GM12878 (cell line): ENCODE results near the gene TMEM30A. TPM values are rescaled to one million over a fixed set of nuclear protein-coding genes. Genes with fewer than 3 reads are reported as not detected.

ENCODE experiments used
- CREM ChIP-seq: IDR thresholded peaks from 2 replicates; pipeline ENCODE4 v1.6.1; 2014; ENCODE audit warnings: antibody characterized with exemption, low read depth
- EP300 ChIP-seq, 2 experiments: fragments of 150-350 bp in 1 of 2; IDR thresholded peaks; 2 replicates each; pipeline ENCODE4 v1.6.1; 2011 to 2012; ENCODE audit warnings: low read depth in 2 of 2, low read length in 2 of 2, borderline replicate concordance in 1 of 2, improper control_type of control experiment in 1 of 2, inconsistent platforms in 1 of 2; ENCODE audit not compliant: control insufficient read depth in 1 of 2
- FOXM1 ChIP-seq: IDR thresholded peaks from 2 replicates; pipeline ENCODE4 v1.6.1; 2012; ENCODE audit warnings: low read depth, mild to moderate bottlenecking, inconsistent platforms, low read length, moderate library complexity
- LARP7 ChIP-seq: fragments of 450-650 bp; IDR thresholded peaks from 2 replicates; pipeline ENCODE4 v1.6.1; 2017; ENCODE audit warnings: mild to moderate bottlenecking
- MYB ChIP-seq: fragments of 150-350 bp; IDR thresholded peaks from 2 replicates; pipeline ENCODE4 v1.6.1; 2014; ENCODE audit warnings: mild to moderate bottlenecking, low read depth, low read length, borderline replicate concordance
- NBN ChIP-seq: fragments of 450-650 bp; IDR thresholded peaks from 2 replicates; pipeline ENCODE4 v1.6.1; 2016
- NFIC ChIP-seq: IDR thresholded peaks from 2 replicates; pipeline ENCODE4 v1.6.1; 2012; ENCODE audit warnings: low read depth, mild to moderate bottlenecking, inconsistent platforms, low read length, moderate library complexity
- RELB ChIP-seq: fragments of 450-650 bp; IDR thresholded peaks from 2 replicates; pipeline ENCODE4 v1.6.1; 2017; ENCODE audit warnings: low read depth, mild to moderate bottlenecking, moderate library complexity
- RUNX3 ChIP-seq: IDR thresholded peaks from 2 replicates; pipeline ENCODE4 v1.6.1; 2012; ENCODE audit warnings: low read length, inconsistent platforms
- SMAD5 ChIP-seq: IDR thresholded peaks from 2 replicates; pipeline ENCODE4 v1.6.1; 2016; ENCODE audit warnings: antibody characterized with exemption, low read depth
- STAT3 ChIP-seq: IDR thresholded peaks from 2 replicates; pipeline ENCODE4 v1.6.1; 2011; ENCODE audit warnings: low read depth, low read length, improper control_type of control experiment
- ZBED1 ChIP-seq: IDR thresholded peaks from 2 replicates; pipeline ENCODE4 v1.6.1; 2016; ENCODE audit warnings: borderline replicate concordance
- ZBTB11 ChIP-seq: fragments of 450-650 bp; formaldehyde crosslinking; IDR thresholded peaks from 2 replicates; pipeline ENCODE4 v1.5.0; 2022; ENCODE audit warnings: mild to moderate bottlenecking, missing genetic modification characterization
- ZNF207 ChIP-seq: fragments of 450-650 bp; IDR thresholded peaks from 2 replicates; pipeline ENCODE4 v1.6.1; 2014; ENCODE audit warnings: antibody characterized with exemption, mild to moderate bottlenecking, borderline replicate concordance
- ZNF384 ChIP-seq: IDR thresholded peaks from 2 replicates; pipeline ENCODE4 v1.6.1; 2012; ENCODE audit warnings: low read depth, mild to moderate bottlenecking, low read length, improper control_type of control experiment, borderline replicate concordance
- polyA plus RNA-seq, 11 experiments: library from polyadenylated mRNA; depleted of rRNA in 4 of 11; unstranded in 6 of 11; stranded (reverse) in 5 of 11; fragments of >200 nt; fragmentation: Nextera tagmentation in 4 of 11; fragmentation: Illumina TruSeq in 1 of 11; extraction: Ambion mirVana in 4 of 11; extraction: Trizol in 1 of 11; gene quantifications; 1 replicate in 1 of 11; 2 replicates in 10 of 11; pipeline versions ENCODE4 v1.2.1 to v1.2.3, GENCODE V29; 2011 to 2016; ENCODE audit warnings: inconsistent platforms in 2 of 11, missing spikeins in 2 of 11, low read depth in 1 of 11
- total RNA-seq, 4 experiments: library from RNA; depleted of rRNA in 3 of 4; stranded (reverse); fragments of >200 nt in 3 of 4; fragmentation: Illumina TruSeq in 1 of 4; extraction: Trizol in 1 of 4; gene quantifications; 2 replicates each; pipeline versions ENCODE4 v1.2.1 to v1.2.3, GENCODE V29; 2013 to 2021
- TF ChIP-seq, protein P1 (sequence below): fragments of 450-650 bp; IDR thresholded peaks from 2 replicates; pipeline ENCODE4 v1.6.1; 2016; ENCODE audit warnings: mild to moderate bottlenecking
- TF ChIP-seq, protein P2 (sequence below): IDR thresholded peaks from 2 replicates; pipeline ENCODE4 v1.6.1; 2012; ENCODE audit warnings: low read length, inconsistent platforms
- TF ChIP-seq, protein P3 (sequence below): fragments of 450-650 bp; IDR thresholded peaks from 2 replicates; pipeline ENCODE4 v1.6.1; 2017; ENCODE audit warnings: mild to moderate bottlenecking, moderate library complexity

TMEM30A gene
- total and polyA plus RNA-seq, 10 of the 15 experiments (the other 5 are each of a cell fraction or from before 2014, with no cell fraction given), result 11.9 to 61.6 (median 43.2) TPM

- TF ChIP-seq, protein P1, sequence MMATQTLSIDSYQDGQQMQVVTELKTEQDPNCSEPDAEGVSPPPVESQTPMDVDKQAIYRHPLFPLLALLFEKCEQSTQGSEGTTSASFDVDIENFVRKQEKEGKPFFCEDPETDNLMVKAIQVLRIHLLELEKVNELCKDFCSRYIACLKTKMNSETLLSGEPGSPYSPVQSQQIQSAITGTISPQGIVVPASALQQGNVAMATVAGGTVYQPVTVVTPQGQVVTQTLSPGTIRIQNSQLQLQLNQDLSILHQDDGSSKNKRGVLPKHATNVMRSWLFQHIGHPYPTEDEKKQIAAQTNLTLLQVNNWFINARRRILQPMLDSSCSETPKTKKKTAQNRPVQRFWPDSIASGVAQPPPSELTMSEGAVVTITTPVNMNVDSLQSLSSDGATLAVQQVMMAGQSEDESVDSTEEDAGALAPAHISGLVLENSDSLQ, result peak; percentile 87
- TF ChIP-seq RELB, result peak; percentile 71; the same call in 1 of the 2 replicates
- peak; percentile 92; the same call in 1 of the 2 replicates for TF ChIP-seq SMAD5
- peak; percentile 69; the same call in 1 of the 2 replicates for TF ChIP-seq LARP7
- TF ChIP-seq RUNX3, result peak; percentile 83
- peak; percentile 76 for TF ChIP-seq CREM
- peak; percentile 44; the same call in 1 of the 2 replicates for TF ChIP-seq ZBTB11
- TF ChIP-seq NFIC, result peak; percentile 64
- TF ChIP-seq STAT3, result 0 out of 2 replicates have a peak, but pooled peaks have one; percentile 20
- TF ChIP-seq NBN, result peak; percentile 87
- no peak; a peak in 3 of 4 replicates for TF ChIP-seq EP300 (IDR thresholded peaks at IDR 0.05; ENCODE audit: borderline replicate concordance in 1 of 2, control insufficient read depth in 1 of 2, low read depth in 2 of 2, low read length in 2 of 2)
- TF ChIP-seq, protein P2, sequence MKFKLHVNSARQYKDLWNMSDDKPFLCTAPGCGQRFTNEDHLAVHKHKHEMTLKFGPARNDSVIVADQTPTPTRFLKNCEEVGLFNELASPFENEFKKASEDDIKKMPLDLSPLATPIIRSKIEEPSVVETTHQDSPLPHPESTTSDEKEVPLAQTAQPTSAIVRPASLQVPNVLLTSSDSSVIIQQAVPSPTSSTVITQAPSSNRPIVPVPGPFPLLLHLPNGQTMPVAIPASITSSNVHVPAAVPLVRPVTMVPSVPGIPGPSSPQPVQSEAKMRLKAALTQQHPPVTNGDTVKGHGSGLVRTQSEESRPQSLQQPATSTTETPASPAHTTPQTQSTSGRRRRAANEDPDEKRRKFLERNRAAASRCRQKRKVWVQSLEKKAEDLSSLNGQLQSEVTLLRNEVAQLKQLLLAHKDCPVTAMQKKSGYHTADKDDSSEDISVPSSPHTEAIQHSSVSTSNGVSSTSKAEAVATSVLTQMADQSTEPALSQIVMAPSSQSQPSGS, result peak; percentile 46
- peak; percentile 66; the same call in 1 of the 2 replicates for TF ChIP-seq ZBED1
- TF ChIP-seq FOXM1, result peak; percentile 69
- TF ChIP-seq MYB, result peak; percentile 87
- no peak for TF ChIP-seq ZNF384
- 0 out of 2 replicates have a peak, but pooled peaks have one; percentile 33 for TF ChIP-seq ZNF207
- TF ChIP-seq, protein P3, sequence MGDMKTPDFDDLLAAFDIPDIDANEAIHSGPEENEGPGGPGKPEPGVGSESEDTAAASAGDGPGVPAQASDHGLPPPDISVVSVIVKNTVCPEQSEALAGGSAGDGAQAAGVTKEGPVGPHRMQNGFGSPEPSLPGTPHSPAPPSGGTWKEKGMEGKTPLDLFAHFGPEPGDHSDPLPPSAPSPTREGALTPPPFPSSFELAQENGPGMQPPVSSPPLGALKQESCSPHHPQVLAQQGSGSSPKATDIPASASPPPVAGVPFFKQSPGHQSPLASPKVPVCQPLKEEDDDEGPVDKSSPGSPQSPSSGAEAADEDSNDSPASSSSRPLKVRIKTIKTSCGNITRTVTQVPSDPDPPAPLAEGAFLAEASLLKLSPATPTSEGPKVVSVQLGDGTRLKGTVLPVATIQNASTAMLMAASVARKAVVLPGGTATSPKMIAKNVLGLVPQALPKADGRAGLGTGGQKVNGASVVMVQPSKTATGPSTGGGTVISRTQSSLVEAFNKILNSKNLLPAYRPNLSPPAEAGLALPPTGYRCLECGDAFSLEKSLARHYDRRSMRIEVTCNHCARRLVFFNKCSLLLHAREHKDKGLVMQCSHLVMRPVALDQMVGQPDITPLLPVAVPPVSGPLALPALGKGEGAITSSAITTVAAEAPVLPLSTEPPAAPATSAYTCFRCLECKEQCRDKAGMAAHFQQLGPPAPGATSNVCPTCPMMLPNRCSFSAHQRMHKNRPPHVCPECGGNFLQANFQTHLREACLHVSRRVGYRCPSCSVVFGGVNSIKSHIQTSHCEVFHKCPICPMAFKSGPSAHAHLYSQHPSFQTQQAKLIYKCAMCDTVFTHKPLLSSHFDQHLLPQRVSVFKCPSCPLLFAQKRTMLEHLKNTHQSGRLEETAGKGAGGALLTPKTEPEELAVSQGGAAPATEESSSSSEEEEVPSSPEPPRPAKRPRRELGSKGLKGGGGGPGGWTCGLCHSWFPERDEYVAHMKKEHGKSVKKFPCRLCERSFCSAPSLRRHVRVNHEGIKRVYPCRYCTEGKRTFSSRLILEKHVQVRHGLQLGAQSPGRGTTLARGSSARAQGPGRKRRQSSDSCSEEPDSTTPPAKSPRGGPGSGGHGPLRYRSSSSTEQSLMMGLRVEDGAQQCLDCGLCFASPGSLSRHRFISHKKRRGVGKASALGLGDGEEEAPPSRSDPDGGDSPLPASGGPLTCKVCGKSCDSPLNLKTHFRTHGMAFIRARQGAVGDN, result peak; percentile 51
Observed at GRCh38 chr6:75243333-75244062, 41.1 kb downstream of the TMEM30A start, which contains the start of gene COX7A2 (continued).
